Aorta (tissue), 5 donors: ENCODE measurements around the gene PCNX2. TPM values are rescaled to one million over a fixed set of nuclear protein-coding genes. Genes with fewer than 3 reads are reported as not detected.

Source experiments
- ATAC-seq: fragments of 200-7000 bp; cut with Tn5 transposase; one replicate; pipeline ENCODE4 v1.9.1; 2022; ENCODE audit warnings: moderate library complexity; ENCODE audit not compliant: low FRiP score
- DNase-seq, 2 donors: peaks; one replicate each; pipeline ENCODE4 v3.0.0-alpha.2; 2020
- H3K27ac ChIP-seq, 2 donors: one replicate each; pipeline ENCODE4 v1.5.1; 2013; ENCODE audit warnings: low read length in 2 of 2, mild to moderate bottlenecking in 2 of 2, moderate library complexity in 2 of 2, control low read depth in 1 of 2, inconsistent platforms in 1 of 2, low read depth in 1 of 2
- H3K27me3 ChIP-seq, 2 donors: one replicate each; pipeline ENCODE4 v1.6.1; 2013; ENCODE audit warnings: control low read depth in 1 of 2, low read length in 1 of 2, mild to moderate bottlenecking in 1 of 2, moderate library complexity in 1 of 2; ENCODE audit not compliant: insufficient read depth in 2 of 2, control insufficient read depth in 1 of 2
- H3K36me3 ChIP-seq, 2 donors: one replicate each; pipeline ENCODE4 v1.6.1; 2013; ENCODE audit warnings: control low read depth in 1 of 2, low read length in 1 of 2, mild to moderate bottlenecking in 1 of 2; ENCODE audit not compliant: insufficient read depth in 2 of 2, control insufficient read depth in 1 of 2
- H3K4me1 ChIP-seq, 2 donors: one replicate each; pipeline ENCODE4 v1.6.1; 2013; ENCODE audit warnings: low read length in 2 of 2, control low read depth in 1 of 2, mild to moderate bottlenecking in 1 of 2, moderate library complexity in 1 of 2; ENCODE audit not compliant: insufficient read depth in 2 of 2, control insufficient read depth in 1 of 2
- H3K4me3 ChIP-seq, 2 donors: one replicate each; pipeline ENCODE4 v1.5.1; 2013; ENCODE audit warnings: low read length in 2 of 2, control low read depth in 1 of 2, mild to moderate bottlenecking in 1 of 2
- H3K9me3 ChIP-seq: one replicate; pipeline ENCODE4 v1.6.1; 2013; ENCODE audit warnings: mild to moderate bottlenecking, low read length; ENCODE audit not compliant: control insufficient read depth
- WGBS, 2 donors: extraction: QIAGEN DNeasy Blood & Tissue Kit; methylation state at CpG; one replicate each; pipeline ENCODE4 v1.1.7; 2013; 5-methylcytosine and 5-hydroxymethylcytosine counted together
- intact Hi-C, 2 donors: fragments of 100-400 bp; cut with DNase I; formaldehyde crosslinking; loops; one replicate each; pipeline versions ENCODE4 v1.14.2 to v1.15.0; 2022
- polyA plus RNA-seq, 2 donors: library from polyadenylated mRNA; stranded (reverse); fragments of 200-250 nt; gene quantifications; one replicate each; pipeline ENCODE4 v1.2.3, GENCODE V29; 2013
- total RNA-seq, 2 donors: library from RNA; stranded (reverse); fragmentation: NEBNext Ultra II Directional; extraction: Animal tissue kit (Norgen Biotek cat#: 25700); gene quantifications; one replicate each; pipeline ENCODE4 v1.2.1, GENCODE V29; 2021
- donor health status: healthy with polysubstance abuse.
- donor health status: Bipolar disorder and iron deficiency.
- donor health status: DM: no; HTN: no; CAD: no.
- donor health status: DM: no; HTN: no; CAD: no.
- donor health status: DM: yes; HTN: yes; CAD: no.

The PCNX2 gene
- total and polyA plus RNA-seq, 4 donors = 0.38 to 27.2 (median 20.1) TPM

DNA sequence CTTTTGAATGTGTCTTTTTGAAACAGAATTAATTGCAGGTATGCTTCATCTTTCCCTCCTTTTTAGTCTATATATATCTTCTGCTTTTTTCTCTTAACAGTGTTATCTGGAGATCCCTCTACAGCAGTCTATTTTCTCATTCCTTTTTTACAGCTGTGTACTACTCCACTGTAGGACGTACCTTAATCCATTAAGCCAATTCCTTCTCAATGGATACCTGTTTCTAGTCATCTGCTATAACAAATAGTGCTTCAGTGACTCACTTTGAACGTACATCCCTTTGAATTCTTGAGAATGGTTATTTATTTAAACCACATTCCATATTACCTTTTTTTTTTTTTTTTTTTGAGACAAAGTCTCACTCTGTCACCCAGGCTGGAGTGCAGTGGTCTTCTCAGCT is 15.6 kb downstream of the PCNX2 start:
- ATAC-seq (no peak), DNase-seq (no peak)
- intact Hi-C loops = no loop called here
- no peaks in the 10 kb centered on the region for H3K36me3 ChIP-seq
- WGBS, 2 donors = 91 to 94% methylated on average over 2 of the region's 2 CpGs
- no peaks in the 10 kb centered on the region for H3K27me3 ChIP-seq
- H3K4me3 ChIP-seq = no peak overlapping the region
- H3K27ac ChIP-seq = no peak overlapping the region
- H3K9me3 ChIP-seq = no peaks in the 10 kb centered on the region
- H3K4me1 ChIP-seq = no peaks in the 10 kb centered on the region

DNA sequence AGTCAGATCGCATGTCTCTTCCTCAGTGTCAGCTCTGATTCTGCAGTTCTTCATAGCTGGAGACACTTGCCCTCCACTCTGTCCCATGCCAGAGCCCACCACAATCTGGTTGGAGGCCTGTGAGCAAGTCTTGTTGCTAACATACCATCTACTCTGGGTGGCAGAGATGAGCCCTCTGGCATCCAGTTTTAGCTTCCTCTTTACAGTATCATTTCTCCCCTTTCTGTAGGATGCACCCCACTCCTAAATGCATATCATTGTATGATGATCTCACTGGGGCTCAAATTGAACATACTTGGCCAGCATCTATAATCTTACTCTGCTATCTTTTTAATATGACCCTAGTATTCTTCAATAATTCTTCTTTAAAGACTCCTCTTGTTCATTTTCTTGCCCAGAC is 16.9 kb downstream of the PCNX2 start:
- H3K4me1 ChIP-seq = no peaks in the 10 kb centered on the region
- no peak overlapping the region for H3K27ac ChIP-seq
- H3K36me3 ChIP-seq = no peaks in the 10 kb centered on the region
- intact Hi-C loops = no loop called here
- no peaks in the 10 kb centered on the region for H3K9me3 ChIP-seq
- 70 to 96% methylated on average over 1 of the region's 1 CpG for WGBS, 2 donors
- no peak overlapping the region for H3K4me3 ChIP-seq
- DNase-seq (no peak), ATAC-seq (no peak)
- H3K27me3 ChIP-seq = no peaks in the 10 kb centered on the region

DNA sequence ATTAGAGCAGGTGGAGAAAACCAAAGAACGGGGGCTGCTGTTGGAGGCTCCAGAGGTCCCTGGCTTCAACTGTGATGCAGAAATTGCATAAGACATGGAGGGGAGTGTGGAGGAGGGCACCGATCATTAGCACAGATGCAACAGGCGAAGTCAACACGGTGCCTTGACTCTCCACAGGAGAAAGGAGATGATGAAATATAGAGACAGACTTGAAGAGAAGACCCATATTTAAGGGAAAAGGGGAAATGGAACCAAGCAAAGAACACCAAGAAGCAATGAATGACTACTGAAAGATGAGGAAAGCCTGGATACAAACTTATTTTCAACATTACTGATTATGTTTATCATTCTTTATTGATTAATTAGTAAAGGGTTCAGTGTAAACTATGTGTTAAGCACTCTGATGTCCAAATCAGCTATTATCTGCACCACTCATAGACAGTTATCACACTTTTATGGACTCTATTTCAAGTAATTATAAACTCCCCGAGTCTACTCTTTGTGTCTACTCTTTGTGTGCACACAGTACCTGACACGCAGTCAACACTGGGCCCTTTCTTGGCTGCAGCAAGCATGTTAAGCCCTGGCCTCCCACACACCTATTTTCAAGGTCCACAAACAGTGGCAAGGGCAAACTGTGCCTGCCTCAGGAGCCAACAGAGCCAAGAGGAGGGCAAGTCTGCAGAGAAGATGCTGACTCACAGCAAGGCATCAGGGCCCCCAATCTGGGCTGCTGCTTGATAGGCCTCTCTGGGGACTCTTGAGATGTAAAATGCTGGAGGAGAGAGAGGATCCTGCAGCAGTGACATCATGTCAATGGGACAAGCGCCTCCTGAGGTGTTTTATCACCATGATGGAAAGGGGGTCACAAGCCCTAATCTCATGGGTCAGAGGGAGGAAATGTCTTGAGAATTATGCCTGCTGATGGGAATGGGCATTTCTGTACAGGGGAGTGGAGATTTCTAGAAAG is 17.6 kb downstream of the PCNX2 start:
- Histone ChIP-seq H3K36me3 (no peaks in the 10 kb centered on the region), H3K27ac (no peak overlapping the region), H3K4me1 (no peaks in the 10 kb centered on the region), H3K9me3 (no peaks in the 10 kb centered on the region), H3K27me3 (no peaks in the 10 kb centered on the region), H3K4me3 (no peak overlapping the region)
- ATAC-seq = no peak
- WGBS, 2 donors = 92 to 95% methylated on average over 7 of the region's 7 CpGs
- DNase-seq = no peak
- intact Hi-C loops = no loop called here

DNA sequence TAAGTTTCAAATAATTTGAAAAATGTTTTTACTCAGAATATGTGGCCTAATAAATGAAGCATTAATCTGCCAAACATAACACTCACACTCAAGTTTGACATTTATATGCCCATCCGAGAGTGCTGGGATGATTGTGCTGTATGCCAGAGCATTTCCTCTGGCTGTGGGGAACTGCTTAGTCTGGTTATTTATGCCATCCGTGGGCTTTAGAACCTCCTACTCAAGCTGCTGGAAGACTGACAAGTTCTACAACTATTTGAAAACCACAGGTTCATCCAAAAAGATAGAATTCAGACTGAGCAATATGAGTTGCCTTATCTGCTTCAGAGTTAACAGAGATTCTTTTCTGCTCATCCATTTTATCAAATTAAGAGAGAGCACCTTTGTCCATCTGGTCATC is 25.9 kb downstream of the PCNX2 start:
- Histone ChIP-seq H3K27me3 (no peaks in the 10 kb centered on the region), H3K4me1 (no peaks in the 10 kb centered on the region), H3K27ac (no peak overlapping the region), H3K4me3 (no peak overlapping the region), H3K9me3 (no peaks in the 10 kb centered on the region), H3K36me3 (no peaks in the 10 kb centered on the region)
- WGBS, 2 donors = 8 to 12% methylated on average over 2 of the region's 2 CpGs
- no peak for ATAC-seq
- intact Hi-C loops = no loop called here
- no peak for DNase-seq

DNA sequence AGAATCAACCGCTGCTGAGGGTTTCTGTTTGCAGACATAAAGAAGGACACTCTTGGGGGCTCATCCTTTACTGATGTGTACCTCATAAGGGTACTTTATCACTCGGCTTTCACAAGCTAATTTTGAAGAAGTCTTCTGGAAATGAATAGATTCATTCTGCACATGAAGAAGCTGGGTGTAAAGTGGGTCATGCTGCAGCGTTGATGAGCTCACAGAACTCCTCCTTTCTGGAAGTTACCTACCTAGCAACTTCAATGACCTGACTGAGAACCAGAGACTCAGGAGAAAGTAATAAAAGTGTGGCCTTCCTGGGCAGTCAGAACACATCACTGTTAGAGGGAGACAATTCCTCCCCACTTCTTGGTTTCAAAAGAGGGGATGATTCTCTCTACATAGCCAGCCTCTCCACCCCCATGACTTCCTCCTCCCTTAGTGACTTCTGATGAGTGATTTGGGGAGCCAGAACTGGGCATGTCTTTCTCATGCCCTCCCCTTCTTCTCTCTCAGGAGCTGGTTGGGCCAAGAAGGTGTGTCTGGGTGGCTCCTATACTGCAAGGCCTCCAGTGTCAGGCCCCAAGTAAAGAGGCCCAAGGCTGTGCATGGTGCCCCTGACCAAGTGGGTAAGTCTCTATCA is 27.0 kb downstream of the PCNX2 start:
- Histone ChIP-seq H3K9me3 (no peaks in the 10 kb centered on the region), H3K4me3 (no peak overlapping the region), H3K27me3 (no peaks in the 10 kb centered on the region), H3K36me3 (no peaks in the 10 kb centered on the region), H3K4me1 (no peaks in the 10 kb centered on the region), H3K27ac (no peak overlapping the region)
- no peak for DNase-seq
- no peak for ATAC-seq
- WGBS, 2 donors = 94 to 100% methylated on average over 3 of the region's 3 CpGs
- intact Hi-C loops = no loop called here

DNA sequence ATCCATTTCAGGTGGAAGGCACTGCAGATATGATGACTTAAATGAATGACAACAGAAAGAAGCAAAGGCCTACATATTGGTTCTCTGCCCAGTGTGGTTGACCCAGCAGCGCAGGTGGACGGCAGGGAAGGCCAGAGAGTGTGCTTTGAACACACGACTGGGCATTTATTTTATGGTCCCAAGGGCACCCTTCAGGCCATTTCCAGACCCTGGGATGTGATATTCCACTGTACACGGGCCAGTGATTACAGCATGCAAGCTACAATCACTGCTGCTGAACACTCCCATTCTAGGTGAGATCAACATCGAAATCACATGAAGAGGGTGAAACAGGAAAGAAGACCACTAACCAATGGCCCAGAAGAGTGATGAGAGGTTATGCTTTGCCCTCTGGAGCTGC is 33.8 kb downstream of the PCNX2 start:
- no peaks in the 10 kb centered on the region for H3K9me3 ChIP-seq
- DNase-seq (no peak), ATAC-seq (no peak)
- intact Hi-C loops = no loop called here
- no peak overlapping the region for H3K4me3 ChIP-seq
- no peaks in the 10 kb centered on the region for H3K4me1 ChIP-seq
- H3K27me3 ChIP-seq = no peaks in the 10 kb centered on the region
- peaks cover 0 to 2% of the 10 kb centered on the region in 2 donors for H3K36me3 ChIP-seq
- WGBS, 2 donors = 84 to 86% methylated on average over 5 of the region's 5 CpGs
- H3K27ac ChIP-seq = no peak overlapping the region

DNA sequence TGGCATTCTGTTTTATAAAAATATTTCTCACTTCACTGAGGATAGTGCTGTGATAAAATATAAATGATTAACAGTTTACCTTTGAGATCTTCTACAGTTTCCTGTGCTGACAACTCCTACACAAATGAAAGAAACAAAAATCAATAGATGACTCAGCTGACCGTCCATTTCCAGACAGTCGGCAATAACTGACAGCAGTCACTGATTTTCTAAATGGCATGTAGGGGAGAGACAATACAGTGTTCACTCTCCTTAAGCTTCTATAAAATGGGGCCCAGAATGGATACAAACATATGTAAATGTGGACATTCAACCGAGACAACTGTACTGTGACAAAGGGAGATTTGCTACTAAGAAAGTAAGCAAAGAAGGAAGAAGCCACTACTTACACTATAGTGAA is 34.3 kb downstream of the PCNX2 start:
- H3K27ac ChIP-seq = no peak overlapping the region
- ATAC-seq (no peak), DNase-seq (no peak)
- H3K4me1 ChIP-seq = no peaks in the 10 kb centered on the region
- intact Hi-C loops = no loop called here
- H3K9me3 ChIP-seq = no peaks in the 10 kb centered on the region
- no peak overlapping the region for H3K4me3 ChIP-seq
- no peaks in the 10 kb centered on the region for H3K27me3 ChIP-seq
- WGBS, 2 donors = 58 to 86% methylated on average over 3 of the region's 3 CpGs
- H3K36me3 ChIP-seq = peaks cover 0 to 2% of the 10 kb centered on the region in 2 donors

DNA sequence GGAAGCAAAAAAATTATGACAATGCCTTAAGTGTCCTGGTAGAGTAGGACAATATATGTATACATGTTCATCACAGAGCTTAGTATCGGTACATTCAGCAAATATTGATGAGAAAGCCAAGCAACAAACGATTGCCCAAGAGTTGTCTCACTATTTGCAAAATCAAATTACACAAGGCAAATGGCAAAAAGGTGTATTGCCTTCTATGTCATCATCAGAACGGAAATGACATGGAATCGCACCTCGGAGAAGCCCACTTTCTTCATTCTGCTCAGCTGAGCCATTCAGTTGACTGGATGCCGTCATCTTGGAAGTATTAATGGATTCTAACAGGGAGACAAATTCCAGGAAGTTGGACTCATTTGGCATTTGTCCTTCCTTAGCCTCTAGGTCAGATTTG is 37.7 kb downstream of the PCNX2 start:
- no peak for ATAC-seq
- Histone ChIP-seq H3K4me1 (no peaks in the 10 kb centered on the region), H3K36me3 (peaks cover 0 to 2% of the 10 kb centered on the region in 2 donors), H3K27ac (no peak overlapping the region), H3K9me3 (no peaks in the 10 kb centered on the region), H3K27me3 (no peaks in the 10 kb centered on the region), H3K4me3 (no peak overlapping the region)
- whole genome bisulfite sequencing, 2 donors = 93 to 96% methylated on average over 6 of the region's 6 CpGs
- DNase-seq = no peak
- intact Hi-C loops = no loop called here

DNA sequence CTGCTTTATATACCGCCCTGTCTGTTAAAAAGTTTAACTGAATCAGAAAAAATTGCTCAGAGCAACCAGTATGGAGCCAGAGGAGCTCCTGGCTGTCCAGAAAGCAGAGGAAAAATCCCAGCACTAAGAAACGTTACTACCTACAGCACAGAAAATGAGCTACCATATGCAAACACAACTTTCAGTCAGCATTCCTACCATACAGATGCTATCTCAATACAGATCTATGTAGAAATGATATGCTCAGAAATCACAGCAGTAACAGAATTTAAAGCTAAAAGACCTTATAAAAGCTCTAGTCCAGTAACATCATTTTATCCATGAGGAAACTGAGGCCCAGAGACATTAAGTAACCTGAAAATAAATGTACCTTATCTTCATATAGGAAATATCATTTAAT is 38.7 kb downstream of the PCNX2 start:
- 79 to 83% methylated on average over 2 of the region's 2 CpGs for WGBS, 2 donors
- Histone ChIP-seq H3K27ac (no peak overlapping the region), H3K4me3 (no peak overlapping the region), H3K4me1 (no peaks in the 10 kb centered on the region), H3K36me3 (peaks cover 0 to 1% of the 10 kb centered on the region in 2 donors), H3K27me3 (no peaks in the 10 kb centered on the region), H3K9me3 (no peaks in the 10 kb centered on the region)
- ATAC-seq = no peak
- no peak for DNase-seq
- intact Hi-C loops = no loop called here
